ENCODE data around the gene SYT1.

The SYT1 gene

GRCh38 chr12:79227646-79228045 is 363.1 kb downstream of the SYT1 start:
- in situ Hi-C loops (cut with HindIII; ENCODE audit: low pct_ligation_motif_present, low sequenced_read_pairs) = no loop called here
- TF ChIP-seq, protein P1, sequence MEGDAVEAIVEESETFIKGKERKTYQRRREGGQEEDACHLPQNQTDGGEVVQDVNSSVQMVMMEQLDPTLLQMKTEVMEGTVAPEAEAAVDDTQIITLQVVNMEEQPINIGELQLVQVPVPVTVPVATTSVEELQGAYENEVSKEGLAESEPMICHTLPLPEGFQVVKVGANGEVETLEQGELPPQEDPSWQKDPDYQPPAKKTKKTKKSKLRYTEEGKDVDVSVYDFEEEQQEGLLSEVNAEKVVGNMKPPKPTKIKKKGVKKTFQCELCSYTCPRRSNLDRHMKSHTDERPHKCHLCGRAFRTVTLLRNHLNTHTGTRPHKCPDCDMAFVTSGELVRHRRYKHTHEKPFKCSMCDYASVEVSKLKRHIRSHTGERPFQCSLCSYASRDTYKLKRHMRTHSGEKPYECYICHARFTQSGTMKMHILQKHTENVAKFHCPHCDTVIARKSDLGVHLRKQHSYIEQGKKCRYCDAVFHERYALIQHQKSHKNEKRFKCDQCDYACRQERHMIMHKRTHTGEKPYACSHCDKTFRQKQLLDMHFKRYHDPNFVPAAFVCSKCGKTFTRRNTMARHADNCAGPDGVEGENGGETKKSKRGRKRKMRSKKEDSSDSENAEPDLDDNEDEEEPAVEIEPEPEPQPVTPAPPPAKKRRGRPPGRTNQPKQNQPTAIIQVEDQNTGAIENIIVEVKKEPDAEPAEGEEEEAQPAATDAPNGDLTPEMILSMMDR (IDR thresholded peaks at IDR 0.05; ENCODE audit: low read depth, low read length, missing control alignments) = no peak
- DNase-seq = no peak
- H3K27ac ChIP-seq = no peak overlapping the region
- no peak overlapping the region for H3K4me3 ChIP-seq (ENCODE audit: low read depth, low read length)
- H3K36me3 ChIP-seq (replicated peaks) = no peaks in the 10 kb centered on the region
- H3K27me3 ChIP-seq (replicated peaks) = no peaks in the 10 kb centered on the region

DNA sequence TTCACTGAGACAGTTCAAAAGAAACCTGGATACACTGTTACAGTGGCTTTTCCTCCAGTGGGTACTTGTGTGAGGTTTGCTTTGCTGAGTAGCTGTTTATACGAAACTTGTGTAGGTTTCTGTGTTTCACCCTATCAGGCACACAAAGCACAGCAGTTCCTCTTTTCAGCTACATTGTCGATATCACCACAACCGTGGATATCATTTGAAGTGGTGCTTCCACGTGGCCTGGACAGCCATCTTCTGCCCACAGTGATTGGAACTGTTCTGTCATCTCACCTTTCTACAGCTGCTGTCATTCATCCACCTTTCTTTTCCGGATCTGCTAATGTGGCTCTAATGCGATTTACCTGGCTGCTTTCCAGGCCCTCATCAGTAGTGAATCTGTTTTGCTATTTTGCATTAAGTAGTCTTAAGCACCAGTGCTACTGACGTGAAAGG is 368.8 kb downstream of the SYT1 start:
- in situ Hi-C loops (cut with HindIII; ENCODE audit: low pct_ligation_motif_present, low sequenced_read_pairs) = no loop called here
- H3K4me3 ChIP-seq (ENCODE audit: low read depth, low read length) = no peak overlapping the region
- H3K27me3 ChIP-seq (replicated peaks) = no peaks in the 10 kb centered on the region
- DNase-seq = no peak
- TF ChIP-seq, protein P1 (IDR thresholded peaks at IDR 0.05; ENCODE audit: low read depth, low read length, missing control alignments) = no peak
- no peaks in the 10 kb centered on the region for H3K36me3 ChIP-seq (replicated peaks)
- H3K27ac ChIP-seq = no peak overlapping the region

- Histone ChIP-seq H3K27ac (no peak overlapping the region), H3K27me3 (replicated peaks) (no peaks in the 10 kb centered on the region), H3K4me3 (ENCODE audit: low read depth, low read length) (no peak overlapping the region), H3K36me3 (replicated peaks) (no peaks in the 10 kb centered on the region)
- no peak for DNase-seq
- TF ChIP-seq, protein P1 (IDR thresholded peaks at IDR 0.05; ENCODE audit: low read depth, low read length, missing control alignments) = no peak
- in situ Hi-C loops (cut with HindIII; ENCODE audit: low pct_ligation_motif_present, low sequenced_read_pairs) = no loop called here
Measured at GRCh38 chr12:79236920-79237319, 372.3 kb downstream of the SYT1 start.

GRCh38 chr12:79238246-79238645 is 373.7 kb downstream of the SYT1 start:
- Histone ChIP-seq H3K27ac (no peak overlapping the region), H3K36me3 (replicated peaks) (no peaks in the 10 kb centered on the region), H3K4me3 (ENCODE audit: low read depth, low read length) (no peak overlapping the region), H3K27me3 (replicated peaks) (no peaks in the 10 kb centered on the region)
- no peak for DNase-seq
- TF ChIP-seq, protein P1 (IDR thresholded peaks at IDR 0.05; ENCODE audit: low read depth, low read length, missing control alignments) = no peak
- in situ Hi-C loops (cut with HindIII; ENCODE audit: low pct_ligation_motif_present, low sequenced_read_pairs) = no loop called here

GRCh38 chr12:79247494-79247893 is 382.9 kb downstream of the SYT1 start:
- TF ChIP-seq, protein P1 (IDR thresholded peaks at IDR 0.05; ENCODE audit: low read depth, low read length, missing control alignments) = no peak
- in situ Hi-C loops (cut with HindIII; ENCODE audit: low pct_ligation_motif_present, low sequenced_read_pairs) = no loop called here
- H3K27me3 ChIP-seq (replicated peaks) = no peaks in the 10 kb centered on the region
- no peak overlapping the region for H3K4me3 ChIP-seq (ENCODE audit: low read depth, low read length)
- H3K27ac ChIP-seq = no peak overlapping the region
- no peaks in the 10 kb centered on the region for H3K36me3 ChIP-seq (replicated peaks)
- DNase-seq = no peak

GRCh38 chr12:79250186-79250585 is 385.6 kb downstream of the SYT1 start:
- Histone ChIP-seq H3K27me3 (replicated peaks) (no peaks in the 10 kb centered on the region), H3K4me3 (ENCODE audit: low read depth, low read length) (no peak overlapping the region), H3K36me3 (replicated peaks) (no peaks in the 10 kb centered on the region), H3K27ac (no peak overlapping the region)
- peak; percentile 40 for DNase-seq
- in situ Hi-C loops (cut with HindIII; ENCODE audit: low pct_ligation_motif_present, low sequenced_read_pairs) = no loop called here
- TF ChIP-seq, protein P1 (IDR thresholded peaks at IDR 0.05; ENCODE audit: low read depth, low read length, missing control alignments) = no peak
